ENCODE data around the gene SLC44A2. TPM values are rescaled to one million over a fixed set of nuclear protein-coding genes. Genes with fewer than 3 reads are reported as not detected.

The SLC44A2 gene
- total RNA-seq, 1 donor from 2014 or later = 92.9 TPM

GRCh38 chr19:10644260-10645007 is 19.1 kb downstream of the SLC44A2 start:
- H3K4me1 Mint-ChIP-seq (ENCODE audit: low read depth) = peaks cover 22% of the 10 kb centered on the region
- DNase-seq (ENCODE audit: low spot score) = peak; percentile 63
- H3K4me3 Mint-ChIP-seq = no peak overlapping the region
- no peaks in the 10 kb centered on the region for H3K27me3 Mint-ChIP-seq (ENCODE audit: insufficient read depth)
- H3K9me3 Mint-ChIP-seq = no peaks in the 10 kb centered on the region
- peak overlapping the region; percentile 12 for H3K27ac Mint-ChIP-seq
- H3K36me3 Mint-ChIP-seq (ENCODE audit: low read depth) = peaks cover 20% of the 10 kb centered on the region
- intact Hi-C loops (cut with micrococcal nuclease) = loop anchor here (1.0 kb wide), 1 partner anchor 63 kb away; no protein-coding TSS in a partner anchor

GRCh38 chr19:10646456-10647159 is 21.3 kb downstream of the SLC44A2 start:
- peaks cover 17% of the 10 kb centered on the region for H3K4me1 Mint-ChIP-seq (ENCODE audit: low read depth)
- no peaks in the 10 kb centered on the region for H3K27me3 Mint-ChIP-seq (ENCODE audit: insufficient read depth)
- H3K9me3 Mint-ChIP-seq = no peaks in the 10 kb centered on the region
- DNase-seq (ENCODE audit: low spot score) = no peak
- no peak overlapping the region for H3K4me3 Mint-ChIP-seq
- intact Hi-C loops (cut with micrococcal nuclease) = no loop called here
- peaks cover 15% of the 10 kb centered on the region for H3K36me3 Mint-ChIP-seq (ENCODE audit: low read depth)
- no peak overlapping the region for H3K27ac Mint-ChIP-seq

- Mint-ChIP-seq H3K9me3 (no peaks in the 10 kb centered on the region), H3K36me3 (ENCODE audit: low read depth) (peaks cover 11% of the 10 kb centered on the region), H3K27me3 (ENCODE audit: insufficient read depth) (no peaks in the 10 kb centered on the region), H3K27ac (peak overlapping the region; percentile 6), H3K4me1 (ENCODE audit: low read depth) (peaks cover 19% of the 10 kb centered on the region), H3K4me3 (peak overlapping the region; percentile 43)
- intact Hi-C loops (cut with micrococcal nuclease) = no loop called here
- no peak for DNase-seq (ENCODE audit: low spot score)
Measured at GRCh38 chr19:10648360-10648759, 23.0 kb downstream of the SLC44A2 start.

- intact Hi-C loops (cut with micrococcal nuclease) = loop anchor here (2.0 to 10.0 kb wide), 6 partner anchors 71 to 547 kb away; partner anchors contain the start of genes ANGPTL6, DNMT1, PPAN and RAVER1
- no peak overlapping the region for H3K27ac Mint-ChIP-seq
- H3K36me3 Mint-ChIP-seq (ENCODE audit: low read depth) = peaks cover 22% of the 10 kb centered on the region
- H3K4me1 Mint-ChIP-seq (ENCODE audit: low read depth) = peaks cover 31% of the 10 kb centered on the region
- H3K27me3 Mint-ChIP-seq (ENCODE audit: insufficient read depth) = peaks cover 6% of the 10 kb centered on the region
- no peaks in the 10 kb centered on the region for H3K9me3 Mint-ChIP-seq
- peak overlapping the region; percentile 76 for H3K4me3 Mint-ChIP-seq
- DNase-seq (ENCODE audit: low spot score) = no peak
Measured at GRCh38 chr19:10651851-10652250, 26.5 kb downstream of the SLC44A2 start.

DNA sequence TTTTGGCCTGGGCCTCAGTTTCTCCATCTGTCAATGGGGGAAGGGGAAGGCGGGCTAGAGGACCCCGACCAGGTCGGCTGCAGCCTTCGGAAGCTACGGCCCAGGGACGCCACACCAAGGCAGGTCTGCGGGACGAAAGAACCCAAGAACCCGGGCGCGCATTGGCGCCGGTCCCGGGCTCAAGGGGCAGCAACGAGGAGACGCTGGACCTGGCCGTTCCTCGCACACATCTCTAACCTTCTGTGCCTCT is 28.1 kb downstream of the SLC44A2 start:
- peak overlapping the region; percentile 96 for H3K27ac Mint-ChIP-seq
- intact Hi-C loops (cut with micrococcal nuclease) = loop anchor here (1.0 to 10.0 kb wide), 7 partner anchors 48 to 549 kb away; partner anchors contain the start of genes ANGPTL6, DNMT1, PPAN and QTRT1
- peak overlapping the region; percentile 92 for H3K4me3 Mint-ChIP-seq
- peaks cover 27% of the 10 kb centered on the region for H3K36me3 Mint-ChIP-seq (ENCODE audit: low read depth)
- H3K4me1 Mint-ChIP-seq (ENCODE audit: low read depth) = peaks cover 31% of the 10 kb centered on the region
- no peak for DNase-seq (ENCODE audit: low spot score)
- H3K27me3 Mint-ChIP-seq (ENCODE audit: insufficient read depth) = peaks cover 6% of the 10 kb centered on the region
- no peaks in the 10 kb centered on the region for H3K9me3 Mint-ChIP-seq

- H3K4me3 Mint-ChIP-seq = peak within 1 kb of the TSS; percentile 92
- H3K27me3 Mint-ChIP-seq (ENCODE audit: insufficient read depth) = peaks cover 6% of the 10 kb centered on the region
- no peaks in the 10 kb centered on the region for H3K9me3 Mint-ChIP-seq
- H3K4me1 Mint-ChIP-seq (ENCODE audit: low read depth) = peaks cover 29% of the 10 kb centered on the region
- DNase-seq (ENCODE audit: low spot score) = peak; percentile 100
- peaks cover 27% of the 10 kb centered on the region for H3K36me3 Mint-ChIP-seq (ENCODE audit: low read depth)
- peak within 1 kb of the TSS; percentile 96 for H3K27ac Mint-ChIP-seq
- intact Hi-C loops (cut with micrococcal nuclease) = loop anchor here (1.0 to 10.0 kb wide), 15 partner anchors 47 to 549 kb away; partner anchors contain the start of genes ANGPTL6, CARM1, DNMT1 and KRI1
Measured at GRCh38 chr19:10653732-10654609, 28.6 kb downstream of the SLC44A2 start, which contains the start of gene ILF3. TSS of gene ILF3 (plus strand) at chr19:10654346. CDS start at chr19:10670606, 16,260 bp downstream.

DNA sequence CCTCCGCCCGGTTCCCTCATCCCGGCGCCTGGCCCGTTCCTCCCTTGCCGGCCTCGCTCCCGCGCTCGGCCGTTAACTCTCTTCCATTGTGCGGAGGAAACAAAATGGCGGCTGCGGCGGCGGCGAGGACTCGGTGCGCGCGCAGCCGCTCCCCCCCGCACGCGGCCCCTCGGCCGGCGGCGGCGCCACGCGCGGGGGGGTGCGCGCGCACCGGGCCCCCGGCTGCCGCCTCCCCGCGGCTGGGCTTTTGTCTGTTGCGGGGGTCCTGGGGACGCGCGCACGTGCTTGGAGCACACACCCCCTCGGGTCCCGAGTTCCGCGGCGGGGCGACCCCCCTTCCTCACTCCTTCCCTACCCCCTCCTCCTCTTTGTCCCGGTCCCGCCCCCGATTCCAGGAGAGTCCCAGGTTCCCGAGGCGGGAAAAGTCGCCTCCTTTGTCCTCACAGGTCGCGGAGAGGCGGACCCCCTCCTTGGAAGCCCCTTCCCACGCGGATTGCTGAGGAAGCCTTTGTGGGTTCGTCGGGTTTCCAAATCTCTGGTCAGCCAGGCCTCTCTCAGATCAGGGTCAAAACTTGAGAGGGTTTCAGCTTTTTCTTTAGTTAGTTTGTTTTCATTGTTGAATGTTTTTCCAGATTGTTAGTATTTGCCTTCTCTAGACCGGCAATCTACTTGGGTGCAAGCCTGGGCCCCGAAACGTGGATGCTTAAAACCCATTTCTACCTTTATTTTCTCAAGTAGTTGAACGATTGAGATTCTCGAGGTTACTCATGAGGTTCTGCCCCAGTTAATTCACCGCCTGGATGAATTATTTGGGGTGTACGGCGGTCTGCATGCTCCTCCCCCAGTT is 29.5 kb downstream of the SLC44A2 start:
- peak overlapping the region; percentile 96 for H3K27ac Mint-ChIP-seq
- H3K27me3 Mint-ChIP-seq (ENCODE audit: insufficient read depth) = peaks cover 6% of the 10 kb centered on the region
- intact Hi-C loops (cut with micrococcal nuclease) = loop anchor here (1.0 to 10.0 kb wide), 13 partner anchors 53 to 550 kb away; partner anchors contain the start of genes ANGPTL6, CARM1, DNMT1 and KRI1
- peaks cover 29% of the 10 kb centered on the region for H3K4me1 Mint-ChIP-seq (ENCODE audit: low read depth)
- H3K4me3 Mint-ChIP-seq = peak overlapping the region; percentile 92
- H3K9me3 Mint-ChIP-seq = no peaks in the 10 kb centered on the region
- DNase-seq (ENCODE audit: low spot score) = no peak
- H3K36me3 Mint-ChIP-seq (ENCODE audit: low read depth) = peaks cover 27% of the 10 kb centered on the region

DNA sequence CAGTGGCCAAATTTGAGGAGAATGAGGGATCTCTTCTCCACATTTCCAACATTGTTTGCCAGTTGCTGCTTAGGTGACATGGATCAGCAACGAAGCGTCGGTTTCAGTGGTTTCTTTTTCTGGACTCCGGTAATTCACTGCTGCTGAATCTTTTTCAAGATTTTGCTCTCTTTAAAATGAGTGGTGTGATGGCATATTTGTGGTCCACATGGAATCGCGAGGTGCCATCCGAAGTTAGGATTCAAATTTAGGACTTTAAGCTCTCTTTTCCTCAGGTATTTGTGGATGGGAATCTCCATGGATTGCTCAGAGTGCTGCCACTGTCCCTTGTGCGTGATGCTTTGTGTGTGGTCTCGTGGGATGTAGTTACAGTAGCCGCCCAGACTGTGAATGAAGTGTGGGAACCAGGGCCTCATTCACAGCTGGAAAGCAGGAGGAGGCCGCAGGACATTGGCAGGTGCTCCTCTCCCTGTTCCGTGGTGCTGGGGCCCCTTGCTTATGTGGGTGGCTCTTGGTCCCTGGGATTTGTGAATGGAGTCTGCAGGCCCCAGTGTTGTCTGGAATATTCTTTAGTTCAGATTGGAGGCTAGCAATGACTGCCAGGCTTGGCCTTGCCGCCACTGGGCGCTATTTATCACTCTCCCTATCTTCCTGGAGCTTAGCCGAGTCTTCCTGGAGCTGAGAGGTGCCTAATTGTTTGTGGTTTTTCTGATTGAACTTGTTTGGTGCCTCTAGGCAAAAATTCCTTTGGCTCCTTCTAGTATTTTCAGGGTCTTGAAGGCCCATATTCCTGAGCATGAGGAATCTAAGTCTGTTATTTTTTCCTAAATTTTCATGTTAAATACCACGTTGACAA is 30.3 kb downstream of the SLC44A2 start:
- peaks cover 29% of the 10 kb centered on the region for H3K4me1 Mint-ChIP-seq (ENCODE audit: low read depth)
- peaks cover 32% of the 10 kb centered on the region for H3K36me3 Mint-ChIP-seq (ENCODE audit: low read depth)
- peaks cover 6% of the 10 kb centered on the region for H3K27me3 Mint-ChIP-seq (ENCODE audit: insufficient read depth)
- H3K4me3 Mint-ChIP-seq = peak overlapping the region; percentile 92
- intact Hi-C loops (cut with micrococcal nuclease) = loop anchor here (2.0 to 10.0 kb wide), 5 partner anchors 141 to 551 kb away; partner anchors contain the start of genes ANGPTL6, CARM1, DNMT1 and PPAN
- H3K27ac Mint-ChIP-seq = peak overlapping the region; percentile 96
- H3K9me3 Mint-ChIP-seq = no peaks in the 10 kb centered on the region
- no peak for DNase-seq (ENCODE audit: low spot score)

GRCh38 chr19:10660346-10660745 is 35.0 kb downstream of the SLC44A2 start:
- no peaks in the 10 kb centered on the region for H3K9me3 Mint-ChIP-seq
- intact Hi-C loops (cut with micrococcal nuclease) = no loop called here
- no peaks in the 10 kb centered on the region for H3K27me3 Mint-ChIP-seq (ENCODE audit: insufficient read depth)
- H3K4me3 Mint-ChIP-seq = no peak overlapping the region
- no peak overlapping the region for H3K27ac Mint-ChIP-seq
- DNase-seq (ENCODE audit: low spot score) = no peak
- H3K36me3 Mint-ChIP-seq (ENCODE audit: low read depth) = peaks cover 23% of the 10 kb centered on the region
- H3K4me1 Mint-ChIP-seq (ENCODE audit: low read depth) = peaks cover 32% of the 10 kb centered on the region

GRCh38 chr19:10661946-10662345 is 36.6 kb downstream of the SLC44A2 start:
- Mint-ChIP-seq H3K4me3 (no peak overlapping the region), H3K4me1 (ENCODE audit: low read depth) (peaks cover 16% of the 10 kb centered on the region), H3K27me3 (ENCODE audit: insufficient read depth) (no peaks in the 10 kb centered on the region), H3K36me3 (ENCODE audit: low read depth) (peaks cover 11% of the 10 kb centered on the region), H3K9me3 (no peaks in the 10 kb centered on the region), H3K27ac (no peak overlapping the region)
- intact Hi-C loops (cut with micrococcal nuclease) = no loop called here
- no peak for DNase-seq (ENCODE audit: low spot score)
